OCI-LY1 (cell line): Measurements from ENCODE around the gene PEX26.

Source experiments
- H2AFZ ChIP-seq: fragments of 200-600 bp; sonication (generic), shearing (Covaris generic); 2 replicates; pipeline ENCODE4 v1.6.0; 2014; ENCODE audit warnings: antibody characterized with exemption, mild to moderate bottlenecking, low read length
- H3F3A ChIP-seq: fragments of 200-600 bp; sonication (generic), shearing (Covaris generic); 2 replicates; pipeline ENCODE4 v1.6.0; 2014; ENCODE audit warnings: mild to moderate bottlenecking, antibody characterized with exemption, low read length, moderate library complexity; ENCODE audit not compliant: insufficient read depth
- H3K27ac ChIP-seq: fragments of 200-600 bp; sonication (generic); 2 replicates; pipeline ENCODE4 v1.5.1; 2014; ENCODE audit warnings: low read length, mixed run types, mild to moderate bottlenecking, low read depth; ENCODE audit not compliant: poor library complexity, severe bottlenecking
- H3K27me3 ChIP-seq: fragments of 200-600 bp; sonication (generic); 2 replicates; pipeline ENCODE4 v1.6.0; 2014; ENCODE audit warnings: antibody characterized with exemption, mild to moderate bottlenecking, low read length, moderate library complexity; ENCODE audit not compliant: insufficient read depth
- H3K36me3 ChIP-seq: fragments of 200-600 bp; sonication (generic); 2 replicates; pipeline ENCODE4 v1.6.1; 2014; ENCODE audit warnings: mild to moderate bottlenecking, antibody characterized with exemption, low read length, moderate library complexity, mixed read lengths; ENCODE audit not compliant: insufficient read depth
- H3K4me1 ChIP-seq: fragments of 200-600 bp; sonication (generic); 2 replicates; pipeline ENCODE4 v1.5.1; 2014; ENCODE audit warnings: mild to moderate bottlenecking, low read length, moderate library complexity; ENCODE audit not compliant: insufficient read depth, severe bottlenecking
- H3K4me2 ChIP-seq: fragments of 200-600 bp; sonication (generic), shearing (Covaris generic); 2 replicates; pipeline ENCODE4 v1.6.1; 2014; ENCODE audit warnings: low read length
- H3K4me3 ChIP-seq: fragments of 200-600 bp; sonication (generic); 2 replicates; pipeline ENCODE4 v1.5.1; 2014; ENCODE audit warnings: low read length, low read depth, mild to moderate bottlenecking, mixed read lengths; ENCODE audit not compliant: poor library complexity, severe bottlenecking
- H3K79me2 ChIP-seq: fragments of 200-600 bp; shearing (Covaris generic); 2 replicates; pipeline ENCODE4 v1.6.1; 2016; ENCODE audit warnings: mixed run types, low read length, mixed read lengths; ENCODE audit not compliant: insufficient read depth
- H3K9ac ChIP-seq: fragments of 200-600 bp; sonication (generic), shearing (Covaris generic); 2 replicates; pipeline ENCODE4 v1.6.1; 2014; ENCODE audit warnings: mild to moderate bottlenecking, low read length, mixed read lengths
- H3K9me2 ChIP-seq: fragments of 200-600 bp; sonication (generic), shearing (Covaris generic); 2 replicates; pipeline ENCODE4 v1.6.1; 2014; ENCODE audit warnings: low read depth, mild to moderate bottlenecking, low read length, mixed read lengths
- H3K9me3 ChIP-seq: fragments of 200-600 bp; shearing (Covaris generic); 2 replicates; pipeline ENCODE4 v1.6.1; 2014; ENCODE audit warnings: low read length, mixed read lengths
- H4K20me1 ChIP-seq: fragments of 200-600 bp; sonication (generic), shearing (Covaris generic); 2 replicates; pipeline ENCODE4 v1.6.0; 2016; ENCODE audit warnings: mild to moderate bottlenecking, low read length; ENCODE audit not compliant: insufficient read depth
- EZH2 ChIP-seq: fragments of 200-600 bp; sonication (generic), shearing (Covaris generic); IDR thresholded peaks from 2 replicates; pipeline ENCODE4 v1.8.0; 2017; ENCODE audit warnings: borderline replicate concordance, mixed run types, mild to moderate bottlenecking, antibody characterized with exemption, low read length, moderate library complexity, mixed read lengths
- TF ChIP-seq, protein P1 (sequence below): fragments of 200-600 bp; sonication (generic), shearing (Covaris generic); IDR thresholded peaks from 2 replicates; pipeline ENCODE4 v1.5.1; 2017; ENCODE audit warnings: mild to moderate bottlenecking, antibody characterized with exemption, low read length, moderate library complexity, mixed read lengths

Gene PEX26

DNA sequence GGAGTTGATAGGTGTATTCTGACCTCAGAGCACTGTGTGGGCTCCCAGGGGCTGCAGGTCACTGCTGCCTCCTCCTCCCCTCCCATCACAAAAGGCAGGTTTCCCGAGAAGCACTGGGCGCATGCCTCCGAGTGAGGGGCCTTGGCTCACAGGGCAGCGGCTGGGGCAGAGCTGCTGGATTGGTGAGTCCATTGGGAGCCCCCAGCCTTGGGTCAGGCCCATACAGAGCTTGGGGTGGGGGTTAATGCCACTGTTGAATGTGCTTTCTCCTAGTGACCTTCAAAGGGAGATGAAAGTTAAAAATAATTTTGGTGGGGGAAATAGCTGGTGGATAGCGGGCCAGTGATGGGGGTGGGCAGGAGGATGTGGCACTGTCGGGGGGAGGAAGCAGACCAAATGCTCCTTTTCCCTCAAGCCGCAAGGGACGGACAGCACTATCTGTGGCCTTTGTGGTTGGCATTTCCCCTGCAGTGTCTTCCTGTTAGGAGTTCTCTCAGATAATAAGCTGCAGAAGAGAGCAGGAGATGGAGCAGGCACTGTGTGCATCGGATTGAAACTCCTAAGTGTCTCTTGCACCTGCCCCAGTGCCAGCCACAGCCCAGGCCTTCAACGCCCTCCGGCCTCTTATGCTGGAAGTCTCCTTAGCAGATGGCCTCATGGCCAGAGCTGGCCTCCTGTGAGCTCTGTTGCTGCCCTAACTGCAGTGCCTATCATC is 36.0 kb downstream of the PEX26 start:
- no peak overlapping the region for H3K4me3 ChIP-seq
- H3K9me2 ChIP-seq = no peaks in the 10 kb centered on the region
- no peak overlapping the region for H2AFZ ChIP-seq
- H3K9ac ChIP-seq = no peak overlapping the region
- no peak overlapping the region for H3K27ac ChIP-seq
- no peaks in the 10 kb centered on the region for H4K20me1 ChIP-seq
- H3K4me2 ChIP-seq = no peak overlapping the region
- H3K9me3 ChIP-seq = no peaks in the 10 kb centered on the region
- TF ChIP-seq EZH2 = no peak
- TF ChIP-seq, protein P1, sequence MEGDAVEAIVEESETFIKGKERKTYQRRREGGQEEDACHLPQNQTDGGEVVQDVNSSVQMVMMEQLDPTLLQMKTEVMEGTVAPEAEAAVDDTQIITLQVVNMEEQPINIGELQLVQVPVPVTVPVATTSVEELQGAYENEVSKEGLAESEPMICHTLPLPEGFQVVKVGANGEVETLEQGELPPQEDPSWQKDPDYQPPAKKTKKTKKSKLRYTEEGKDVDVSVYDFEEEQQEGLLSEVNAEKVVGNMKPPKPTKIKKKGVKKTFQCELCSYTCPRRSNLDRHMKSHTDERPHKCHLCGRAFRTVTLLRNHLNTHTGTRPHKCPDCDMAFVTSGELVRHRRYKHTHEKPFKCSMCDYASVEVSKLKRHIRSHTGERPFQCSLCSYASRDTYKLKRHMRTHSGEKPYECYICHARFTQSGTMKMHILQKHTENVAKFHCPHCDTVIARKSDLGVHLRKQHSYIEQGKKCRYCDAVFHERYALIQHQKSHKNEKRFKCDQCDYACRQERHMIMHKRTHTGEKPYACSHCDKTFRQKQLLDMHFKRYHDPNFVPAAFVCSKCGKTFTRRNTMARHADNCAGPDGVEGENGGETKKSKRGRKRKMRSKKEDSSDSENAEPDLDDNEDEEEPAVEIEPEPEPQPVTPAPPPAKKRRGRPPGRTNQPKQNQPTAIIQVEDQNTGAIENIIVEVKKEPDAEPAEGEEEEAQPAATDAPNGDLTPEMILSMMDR = no peak
- no peaks in the 10 kb centered on the region for H3F3A ChIP-seq
- 0 out of 2 replicates have a peak, but pooled peaks cover 3% of the 10 kb centered on the region for H3K27me3 ChIP-seq
- H3K4me1 ChIP-seq = peaks cover 8% of the 10 kb centered on the region
- H3K36me3 ChIP-seq = no peaks in the 10 kb centered on the region
- no peaks in the 10 kb centered on the region for H3K79me2 ChIP-seq

DNA sequence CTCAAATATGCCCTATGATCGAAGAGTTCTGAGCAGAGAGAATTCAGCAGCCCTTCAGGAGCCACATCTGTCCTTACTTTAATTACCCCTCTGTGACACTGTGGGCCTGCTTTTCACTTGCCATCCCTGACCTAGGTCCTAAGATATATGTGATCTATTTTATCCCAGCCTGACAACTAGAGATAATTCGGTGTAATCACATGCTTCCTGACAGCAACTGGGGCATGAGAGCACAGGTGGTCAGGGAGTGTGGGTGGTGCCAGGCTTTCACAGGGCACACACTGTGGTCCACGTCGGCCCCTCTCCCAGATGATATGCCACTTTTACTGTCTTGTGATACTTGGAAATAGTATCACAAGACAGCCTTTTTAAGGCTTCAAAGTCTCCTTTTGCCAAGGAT is 36.7 kb downstream of the PEX26 start:
- Histone ChIP-seq H3K4me2 (no peak overlapping the region), H3K27ac (no peak overlapping the region), H3K9ac (no peak overlapping the region), H3K4me1 (peaks cover 8% of the 10 kb centered on the region), H2AFZ (no peak overlapping the region), H4K20me1 (no peaks in the 10 kb centered on the region), H3K79me2 (no peaks in the 10 kb centered on the region), H3F3A (no peaks in the 10 kb centered on the region), H3K4me3 (no peak overlapping the region), H3K27me3 (0 out of 2 replicates have a peak, but pooled peaks cover 3% of the 10 kb centered on the region), H3K9me2 (no peaks in the 10 kb centered on the region), H3K36me3 (no peaks in the 10 kb centered on the region), H3K9me3 (no peaks in the 10 kb centered on the region)
- no peak for TF ChIP-seq EZH2
- TF ChIP-seq, protein P1 = no peak

DNA sequence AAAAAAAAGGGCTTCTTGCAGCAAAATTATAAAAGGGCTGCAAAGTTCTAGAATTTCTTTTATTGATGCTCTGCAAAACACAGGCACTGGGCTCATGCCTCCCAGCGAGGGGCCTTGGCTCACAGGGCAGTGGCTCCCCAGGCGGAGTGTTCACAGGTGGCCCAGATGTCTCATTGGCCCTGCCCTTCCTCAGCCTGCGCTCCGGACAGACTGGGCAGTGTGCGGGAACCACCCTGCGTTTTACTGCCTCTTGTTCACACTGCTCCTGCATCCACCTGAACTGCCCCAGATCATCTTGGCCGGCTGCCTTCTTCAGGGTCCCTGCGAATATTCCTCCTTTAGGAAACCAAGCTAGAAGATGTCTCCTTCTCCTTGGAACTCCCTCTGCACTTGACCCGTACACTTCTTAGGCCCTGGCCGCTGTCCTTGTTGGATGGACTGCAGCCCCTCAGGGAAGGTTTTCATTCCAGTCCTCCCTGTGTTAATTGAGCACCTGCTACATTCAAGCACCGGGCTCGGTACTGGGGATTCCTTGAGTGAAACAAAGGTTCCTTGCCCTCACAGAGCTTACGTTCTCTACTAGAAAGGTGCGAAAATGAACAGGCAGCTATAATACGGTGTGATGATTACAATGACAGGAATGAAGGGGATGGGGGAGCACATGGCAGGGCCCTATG is 37.3 kb downstream of the PEX26 start:
- H3K9ac ChIP-seq = no peak overlapping the region
- H2AFZ ChIP-seq = no peak overlapping the region
- no peaks in the 10 kb centered on the region for H3K9me2 ChIP-seq
- H3F3A ChIP-seq = no peaks in the 10 kb centered on the region
- H3K79me2 ChIP-seq = no peaks in the 10 kb centered on the region
- H3K4me2 ChIP-seq = no peak overlapping the region
- TF ChIP-seq EZH2 = no peak
- TF ChIP-seq, protein P1 = no peak
- no peaks in the 10 kb centered on the region for H3K36me3 ChIP-seq
- H3K27me3 ChIP-seq = 0 out of 2 replicates have a peak, but pooled peaks cover 3% of the 10 kb centered on the region
- no peaks in the 10 kb centered on the region for H3K9me3 ChIP-seq
- no peak overlapping the region for H3K4me3 ChIP-seq
- H4K20me1 ChIP-seq = no peaks in the 10 kb centered on the region
- no peak overlapping the region for H3K27ac ChIP-seq
- peaks cover 7% of the 10 kb centered on the region for H3K4me1 ChIP-seq
